HepG2 (cell line): ENCODE measurements around the gene CCND1.

Experiments used
- GMEB2 ChIP-seq: IDR thresholded peaks from 2 replicates; pipeline ENCODE4 v1.6.1; 2016; ENCODE audit warnings: missing biosample characterization, missing genetic modification reagents, low read depth
- GTF2F1 ChIP-seq: fragments of 150-350 bp; IDR thresholded peaks from 2 replicates; pipeline ENCODE4 v1.6.1; 2014; ENCODE audit warnings: low read length

- TF ChIP-seq GMEB2 (CRISPR knock-in tag): no peak
- no peak for TF ChIP-seq GTF2F1
These were observed 45.9 kb downstream of the CCND1 start for GRCh38 chr11:69686856-69687255.
